RPMI7951 (cell line): ENCODE measurements around the gene LRRC4C. TPM values are rescaled to one million over a fixed set of nuclear protein-coding genes. Genes with fewer than 3 reads are reported as not detected.
A peak's percentile ranks its signal among the peaks of the same experiment; 100 is the strongest.
"Not testable (repeated sequence)": the region's sequence is repeated elsewhere in the genome, so short reads cannot be mapped to it uniquely, and the experiment has no call there.

ENCODE experiments used
- DNase-seq: peaks from one replicate; pipeline ENCODE4 v3.0.0-alpha.2; 2012; ENCODE audit warnings: low read depth
- total RNA-seq: library from RNA; depleted of rRNA; stranded (reverse); fragments of >200 nt; shearing (Covaris generic); gene quantifications from 2 replicates; pipeline ENCODE4 v1.2.3, GENCODE V29; 2014

Gene LRRC4C
- total RNA-seq, 1 experiment from 2014 or later = not detected

GRCh38 chr11:40175980-40176379 is 1283.5 kb downstream of the LRRC4C start:
- no peak for DNase-seq

GRCh38 chr11:40170078-40170477 is 1289.4 kb downstream of the LRRC4C start:
- no peak for DNase-seq

- DNase-seq = no peak
Observed at GRCh38 chr11:40168414-40168813, 1291.0 kb downstream of the LRRC4C start.

- DNase-seq = not testable (repeated sequence)
Observed at GRCh38 chr11:40167805-40168204, 1291.6 kb downstream of the LRRC4C start.

- DNase-seq = peak; percentile 1
Observed at GRCh38 chr11:40166892-40167291, 1292.6 kb downstream of the LRRC4C start.

GRCh38 chr11:40162901-40163883 is 1296.3 kb downstream of the LRRC4C start:
- DNase-seq = no peak

- no peak for DNase-seq
Observed at GRCh38 chr11:40161854-40162410, 1297.5 kb downstream of the LRRC4C start.

- DNase-seq = no peak
Observed at GRCh38 chr11:40160418-40160817, 1299.0 kb downstream of the LRRC4C start.

- DNase-seq = no peak
Observed at GRCh38 chr11:40149721-40150120, 1309.7 kb downstream of the LRRC4C start.

GRCh38 chr11:40140560-40140959 is 1318.9 kb downstream of the LRRC4C start:
- DNase-seq = no peak

- no peak for DNase-seq
Observed at GRCh38 chr11:40139536-40139935, 1319.9 kb downstream of the LRRC4C start.

- DNase-seq = no peak
Observed at GRCh38 chr11:40139066-40139465, 1320.4 kb downstream of the LRRC4C start.

- DNase-seq = no peak
Observed at GRCh38 chr11:40134820-40135570, 1324.5 kb downstream of the LRRC4C start.

GRCh38 chr11:40133498-40133897 is 1326.0 kb downstream of the LRRC4C start:
- no peak for DNase-seq

- no peak for DNase-seq
Observed at GRCh38 chr11:40132912-40133311, 1326.5 kb downstream of the LRRC4C start.

- no peak for DNase-seq
Observed at GRCh38 chr11:40130427-40130826, 1329.0 kb downstream of the LRRC4C start.

GRCh38 chr11:40129266-40129665 is 1330.2 kb downstream of the LRRC4C start:
- no peak for DNase-seq

- no peak for DNase-seq
Observed at GRCh38 chr11:40125054-40125453, 1334.4 kb downstream of the LRRC4C start.

- DNase-seq = no peak
Observed at GRCh38 chr11:40119661-40120060, 1339.8 kb downstream of the LRRC4C start.

GRCh38 chr11:40118780-40119179 is 1340.7 kb downstream of the LRRC4C start:
- no peak for DNase-seq

GRCh38 chr11:40118026-40118425 is 1341.4 kb downstream of the LRRC4C start:
- no peak for DNase-seq

GRCh38 chr11:40104941-40105550 is 1354.4 kb downstream of the LRRC4C start:
- no peak for DNase-seq
